ENCODE measurements around the gene HAT1. TPM values are rescaled to one million over a fixed set of nuclear protein-coding genes. Genes with fewer than 3 reads are reported as not detected.

HAT1 gene
- total and polyA plus RNA-seq, 2 of the 4 experiments (the other 2 are of a cell fraction) = 24.4 to 42.1 TPM

GRCh38 chr2:171874963-171875362, 47.3 kb upstream of the HAT1 start:
- Histone ChIP-seq H2BK15ac (ENCODE audit: low read depth, low read length) (no peak overlapping the region), H3K23ac (ENCODE audit: low read depth, low read length) (no peak overlapping the region), H3K4ac (ENCODE audit: low read depth, low read length) (no peak overlapping the region), H2AK9ac (replicated peaks; ENCODE audit: low read depth, low read length, poor library complexity) (no peak overlapping the region), H3K4me2 (ENCODE audit: low read depth, low read length) (no peak overlapping the region), H3K56ac (ENCODE audit: extremely low read depth, insufficient read depth, low read length) (no peak overlapping the region), H4K5ac (ENCODE audit: low read depth, low read length) (no peak overlapping the region), H3K14ac (replicated peaks; ENCODE audit: low read depth, low read length) (no peak overlapping the region), H4K91ac (ENCODE audit: insufficient read depth, low read depth, low read length) (no peak overlapping the region), H3K9me1 (ENCODE audit: insufficient read depth, low read length) (no peaks in the 10 kb centered on the region; the same call in 1 of the 2 replicates), H3K9ac (ENCODE audit: low read depth, low read length) (no peak overlapping the region), H3K18ac (ENCODE audit: low read depth, low read length) (no peak overlapping the region), H3K9me3 (ENCODE audit: control insufficient read depth, insufficient read depth, low read length) (no peaks in the 10 kb centered on the region), H2AFZ (replicated peaks; ENCODE audit: low read length, poor library complexity) (no peak overlapping the region), H2BK120ac (ENCODE audit: low read depth, low read length) (no peak overlapping the region), H3K4me3 (ENCODE audit: insufficient read depth, low read depth, low read length) (no peak overlapping the region), H2BK20ac (ENCODE audit: low read depth, low read length) (no peak overlapping the region), H3K79me1 (ENCODE audit: low read depth in 1 of 2, low read length in 2 of 2) (peaks cover 6 to 9% of the 10 kb centered on the region in 2 experiments; a peak in 3 of 4 replicates), H2AK5ac (ENCODE audit: low read depth, low read length) (no peak overlapping the region), H4K8ac (ENCODE audit: low read depth in 2 of 2, low read length in 2 of 2) (no peak overlapping the region), H3K27ac (ENCODE audit: insufficient read depth, low read length) (no peak overlapping the region), H3K4me1 (ENCODE audit: control insufficient read depth, insufficient read depth, low read length) (no peaks in the 10 kb centered on the region), H3K36me3 (ENCODE audit: control insufficient read depth, insufficient read depth, low read length) (peaks cover 3% of the 10 kb centered on the region; the same call in 1 of the 2 replicates), H3K27me3 (ENCODE audit: control insufficient read depth, insufficient read depth, low read length) (no peaks in the 10 kb centered on the region), H4K20me1 (ENCODE audit: insufficient read depth, low read length) (no peaks in the 10 kb centered on the region; the same call in 1 of the 2 replicates), H2BK5ac (ENCODE audit: low read depth, low read length, poor library complexity, severe bottlenecking) (no peak overlapping the region)
- no peak for DNase-seq
- WGBS, 2 experiments (ENCODE audit: extremely low coverage in 2 of 2, insufficient read length in 1 of 2) = 78% methylated on average over 6 of the region's 12 CpGs; no CpG with 5 or more reads in 1 of the 2 experiments
- dilution Hi-C loops (cut with HindIII; ENCODE audit: low sequenced_read_pairs, unreplicated experiment) = no loop called here
- intact Hi-C loops (cut with micrococcal nuclease) = no loop called here
- TF ChIP-seq MAZ (IDR thresholded peaks at IDR 0.05; ENCODE audit: borderline replicate concordance, low read depth, low read length) = no peak
- TF ChIP-seq, protein P1, sequence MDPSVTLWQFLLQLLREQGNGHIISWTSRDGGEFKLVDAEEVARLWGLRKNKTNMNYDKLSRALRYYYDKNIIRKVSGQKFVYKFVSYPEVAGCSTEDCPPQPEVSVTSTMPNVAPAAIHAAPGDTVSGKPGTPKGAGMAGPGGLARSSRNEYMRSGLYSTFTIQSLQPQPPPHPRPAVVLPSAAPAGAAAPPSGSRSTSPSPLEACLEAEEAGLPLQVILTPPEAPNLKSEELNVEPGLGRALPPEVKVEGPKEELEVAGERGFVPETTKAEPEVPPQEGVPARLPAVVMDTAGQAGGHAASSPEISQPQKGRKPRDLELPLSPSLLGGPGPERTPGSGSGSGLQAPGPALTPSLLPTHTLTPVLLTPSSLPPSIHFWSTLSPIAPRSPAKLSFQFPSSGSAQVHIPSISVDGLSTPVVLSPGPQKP (IDR thresholded peaks at IDR 0.05; ENCODE audit: borderline replicate concordance, low read depth, low read length) = no peak
- TF ChIP-seq MAFK (IDR thresholded peaks at IDR 0.05; ENCODE audit: low read depth, low read length) = no peak
- no peak for TF ChIP-seq RAD21 (IDR thresholded peaks at IDR 0.05; ENCODE audit: low read length)
- TF ChIP-seq CHD1 (IDR thresholded peaks at IDR 0.05; ENCODE audit: low read depth, low read length) = no peak
- no peak for TF ChIP-seq MXI1 (IDR thresholded peaks at IDR 0.05; ENCODE audit: borderline replicate concordance, low read depth, low read length)
- TF ChIP-seq FOS (IDR thresholded peaks at IDR 0.05; ENCODE audit: low read depth, low read length) = no peak
- TF ChIP-seq CTCF (conservative IDR thresholded peaks at IDR 0.05; ENCODE audit: low read depth, low read length) = no peak
- TF ChIP-seq CEBPB (IDR thresholded peaks at IDR 0.05; ENCODE audit: low read depth, low read length) = no peak
- no peak for TF ChIP-seq RFX5 (IDR thresholded peaks at IDR 0.05; ENCODE audit: low read depth, low read length)
- no peak for TF ChIP-seq BHLHE40 (IDR thresholded peaks at IDR 0.05; ENCODE audit: low read depth, low read length)
- no peak for TF ChIP-seq POLR2A (IDR thresholded peaks at IDR 0.05; ENCODE audit: low read depth, low read length)
- TF ChIP-seq SMC3 (IDR thresholded peaks at IDR 0.05; ENCODE audit: low read depth, low read length) = no peak
- TF ChIP-seq NFE2L2 (IDR thresholded peaks at IDR 0.05; ENCODE audit: low read depth, low read length) = no peak
- TF ChIP-seq RCOR1 (IDR thresholded peaks at IDR 0.05; ENCODE audit: insufficient replicate concordance, low read length) = no peak
- TF ChIP-seq, protein P2, sequence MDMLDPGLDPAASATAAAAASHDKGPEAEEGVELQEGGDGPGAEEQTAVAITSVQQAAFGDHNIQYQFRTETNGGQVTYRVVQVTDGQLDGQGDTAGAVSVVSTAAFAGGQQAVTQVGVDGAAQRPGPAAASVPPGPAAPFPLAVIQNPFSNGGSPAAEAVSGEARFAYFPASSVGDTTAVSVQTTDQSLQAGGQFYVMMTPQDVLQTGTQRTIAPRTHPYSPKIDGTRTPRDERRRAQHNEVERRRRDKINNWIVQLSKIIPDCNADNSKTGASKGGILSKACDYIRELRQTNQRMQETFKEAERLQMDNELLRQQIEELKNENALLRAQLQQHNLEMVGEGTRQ (IDR thresholded peaks at IDR 0.05; ENCODE audit: low read depth, low read length) = no peak
- ChIA-PET CTCF (no interaction called here), POLR2A (ENCODE audit: unreplicated experiment) (no interaction called here)
- ATAC-seq (ENCODE audit: low read depth) = no peak
- no TSS peak for BruUV-seq (replicated peaks)
- in situ Hi-C loops (cut with MboI; ENCODE audit: low sequenced_read_pairs) = no loop called here

Measured in IMR-90 (cell line).